Transverse colon (tissue), 4 donors: ENCODE measurements around the gene SDK1. TPM values are rescaled to one million over a fixed set of nuclear protein-coding genes. Genes with fewer than 3 reads are reported as not detected.

Experiments
- DNase-seq: peaks from one replicate; pipeline ENCODE4 v3.0.0-alpha.2; 2019
- H3K27ac ChIP-seq, 4 donors: fragments of 200-600 bp; sonication (generic); 2 replicates each; pipeline ENCODE4 v1.5.1; 2016 to 2018; ENCODE audit warnings: inconsistent platforms in 4 of 4
- H3K27me3 ChIP-seq: fragments of 200-600 bp; sonication (generic); 2 replicates; pipeline ENCODE4 v1.5.1; 2017; ENCODE audit warnings: inconsistent platforms
- H3K36me3 ChIP-seq, 4 donors: fragments of 200-600 bp; sonication (generic); 2 replicates each; pipeline ENCODE4 v1.5.1; 2017 to 2019; ENCODE audit warnings: inconsistent platforms in 4 of 4
- H3K4me1 ChIP-seq, 4 donors: fragments of 200-600 bp; sonication (generic); 2 replicates each; pipeline ENCODE4 v1.5.1; 2017 to 2020; ENCODE audit warnings: inconsistent platforms in 4 of 4
- H3K4me3 ChIP-seq, 4 donors: fragments of 200-600 bp; sonication (generic); 1 replicate in 1 of 4; 2 replicates in 3 of 4; pipeline versions ENCODE4 v1.5.1 to v1.6.1; 2017 to 2019; ENCODE audit warnings: inconsistent platforms in 4 of 4
- H3K9me3 ChIP-seq, 2 donors: fragments of 200-600 bp; sonication (generic); 2 replicates each; pipeline ENCODE4 v1.5.1; 2017 to 2019; ENCODE audit warnings: inconsistent platforms in 2 of 2
- CTCF ChIP-seq, 5 experiments: fragments of 200-600 bp in 3 of 5; fragments of 450-650 bp in 2 of 5; sonication (generic) in 3 of 5; IDR thresholded peaks; 1 replicate in 2 of 5; 2 replicates in 3 of 5; pipeline ENCODE4 v1.5.1; 2016 to 2017; ENCODE audit warnings: antibody characterized with exemption in 5 of 5, inconsistent platforms in 3 of 5, mild to moderate bottlenecking in 2 of 5, moderate library complexity in 1 of 5
- EP300 ChIP-seq: sonication (generic); formaldehyde crosslinking; IDR thresholded peaks from one replicate; pipeline ENCODE4 v1.6.1; 2017; ENCODE audit warnings: antibody characterized with exemption, low read depth
- POLR2A ChIP-seq: fragments of 450-650 bp; IDR thresholded peaks from one replicate; pipeline ENCODE4 v1.6.1; 2016; ENCODE audit warnings: antibody characterized with exemption, mild to moderate bottlenecking, moderate library complexity
- POLR2AphosphoS5 ChIP-seq, 3 donors: sonication (generic); formaldehyde crosslinking; IDR thresholded peaks; one replicate each; pipeline ENCODE4 v1.6.1; 2016; ENCODE audit warnings: antibody characterized with exemption in 3 of 3
- WGBS, 2 donors: methylation state at CpG; one replicate each; pipeline ENCODE4 v1.1.5; 2018; ENCODE audit warnings: low coverage in 1 of 2; 5-methylcytosine and 5-hydroxymethylcytosine counted together
- in situ Hi-C, 4 donors: fragments of 200-750 bp; cut with MboI; loops; one replicate each; pipeline versions ENCODE4 v1.15.0 to v1.15.1; 2017; ENCODE audit warnings: low sequenced_read_pairs in 3 of 4, low pct_ligation_motif_present in 1 of 4, low pct_unique_long_range_greater_than_20kb in 1 of 4
- intact Hi-C: fragments of 100-400 bp; cut with DNase I; formaldehyde crosslinking; loops from one replicate; pipeline ENCODE4 v1.15.1; 2023; ENCODE audit warnings: low total_unique reads
- total RNA-seq, 4 donors: library from RNA; depleted of rRNA; stranded (reverse); fragments of >200 nt; gene quantifications; one replicate each; pipeline ENCODE4 v1.1.0, GENCODE V29; 2016

The SDK1 gene
- total RNA-seq, 4 donors from 2014 or later: 4.0 to 8.6 (median 5.4) TPM

GRCh38 chr7:4129481-4130122 lies 828.5 kb downstream of the SDK1 start:
- no peaks in the 10 kb centered on the region for H3K9me3 ChIP-seq
- no peaks in the 10 kb centered on the region for H3K27me3 ChIP-seq
- WGBS, 2 donors: 83% methylated on average over 28 of the region's 29 CpGs; no CpG with 5 or more reads in 1 of the 2 donors
- H3K27ac ChIP-seq: no peak overlapping the region
- TF ChIP-seq POLR2A: no peak
- no peak for TF ChIP-seq POLR2AphosphoS5 (IDR thresholded peaks at IDR 0.05)
- no peak for TF ChIP-seq CTCF (IDR thresholded peaks at IDR 0.05)
- no peaks in the 10 kb centered on the region for H3K4me1 ChIP-seq
- intact Hi-C loops: no loop called here
- no peak for DNase-seq
- in situ Hi-C loops: no loop called here
- no peak overlapping the region for H3K4me3 ChIP-seq
- no peaks in the 10 kb centered on the region for H3K36me3 ChIP-seq

GRCh38 chr7:4131063-4131462 lies 830.0 kb downstream of the SDK1 start:
- WGBS, 2 donors: 91 to 100% methylated on average over 1 to 7 of the region's 7 CpGs
- in situ Hi-C loops: no loop called here
- intact Hi-C loops: no loop called here
- no peak overlapping the region for H3K4me3 ChIP-seq
- no peak overlapping the region for H3K27ac ChIP-seq
- H3K27me3 ChIP-seq: no peaks in the 10 kb centered on the region
- no peaks in the 10 kb centered on the region for H3K36me3 ChIP-seq
- H3K4me1 ChIP-seq: no peaks in the 10 kb centered on the region
- TF ChIP-seq POLR2A: no peak
- TF ChIP-seq EP300: no peak
- no peak for TF ChIP-seq CTCF (IDR thresholded peaks at IDR 0.05)
- no peak for TF ChIP-seq POLR2AphosphoS5 (IDR thresholded peaks at IDR 0.05)
- DNase-seq: no peak
- no peaks in the 10 kb centered on the region for H3K9me3 ChIP-seq

- WGBS, 2 donors: 90% methylated on average over 14 of the region's 14 CpGs; no CpG with 5 or more reads in 1 of the 2 donors
- in situ Hi-C loops: no loop called here
These were observed 831.2 kb downstream of the SDK1 start for GRCh38 chr7:4132221-4132620.

GRCh38 chr7:4133491-4134044 lies 832.5 kb downstream of the SDK1 start:
- H3K27me3 ChIP-seq: no peaks in the 10 kb centered on the region
- H3K4me1 ChIP-seq: no peaks in the 10 kb centered on the region
- no peak for DNase-seq
- H3K36me3 ChIP-seq: no peaks in the 10 kb centered on the region
- no peak overlapping the region for H3K27ac ChIP-seq
- no peak overlapping the region for H3K4me3 ChIP-seq
- intact Hi-C loops (no loop called here), in situ Hi-C loops (no loop called here)
- no peaks in the 10 kb centered on the region for H3K9me3 ChIP-seq
- WGBS, 2 donors: 63% methylated on average over 8 of the region's 8 CpGs; no CpG with 5 or more reads in 1 of the 2 donors
- TF ChIP-seq POLR2A: no peak
- no peak for TF ChIP-seq CTCF (IDR thresholded peaks at IDR 0.05)
- TF ChIP-seq POLR2AphosphoS5 (IDR thresholded peaks at IDR 0.05): no peak
- TF ChIP-seq EP300: no peak

More at GRCh38 chr7:4132221-4132620, 831.2 kb downstream of the SDK1 start:
- Histone ChIP-seq H3K36me3 (no peaks in the 10 kb centered on the region), H3K4me3 (no peak overlapping the region), H3K9me3 (no peaks in the 10 kb centered on the region), H3K27ac (no peak overlapping the region), H3K4me1 (no peaks in the 10 kb centered on the region), H3K27me3 (no peaks in the 10 kb centered on the region)
- intact Hi-C loops: no loop called here
- DNase-seq: no peak
- no peak for TF ChIP-seq EP300
- TF ChIP-seq CTCF (IDR thresholded peaks at IDR 0.05): no peak
- no peak for TF ChIP-seq POLR2AphosphoS5 (IDR thresholded peaks at IDR 0.05)
- no peak for TF ChIP-seq POLR2A
